Transverse colon (tissue), 4 donors: ENCODE data around the gene SLBP.

Experiments
- EP300 ChIP-seq: sonication (generic); formaldehyde crosslinking; IDR thresholded peaks from one replicate; pipeline ENCODE4 v1.6.1; 2017; ENCODE audit warnings: antibody characterized with exemption, low read depth
- POLR2A ChIP-seq: fragments of 450-650 bp; IDR thresholded peaks from one replicate; pipeline ENCODE4 v1.6.1; 2016; ENCODE audit warnings: antibody characterized with exemption, mild to moderate bottlenecking, moderate library complexity
- POLR2AphosphoS5 ChIP-seq, 3 donors: sonication (generic); formaldehyde crosslinking; IDR thresholded peaks; one replicate each; pipeline ENCODE4 v1.6.1; 2016; ENCODE audit warnings: antibody characterized with exemption in 3 of 3
- TF ChIP-seq, protein P1 (sequence below), 5 experiments: fragments of 200-600 bp in 3 of 5; fragments of 450-650 bp in 2 of 5; sonication (generic) in 3 of 5; IDR thresholded peaks; 1 replicate in 2 of 5; 2 replicates in 3 of 5; pipeline ENCODE4 v1.5.1; 2016 to 2017; ENCODE audit warnings: antibody characterized with exemption in 5 of 5, inconsistent platforms in 3 of 5, mild to moderate bottlenecking in 2 of 5, moderate library complexity in 1 of 5

DNA sequence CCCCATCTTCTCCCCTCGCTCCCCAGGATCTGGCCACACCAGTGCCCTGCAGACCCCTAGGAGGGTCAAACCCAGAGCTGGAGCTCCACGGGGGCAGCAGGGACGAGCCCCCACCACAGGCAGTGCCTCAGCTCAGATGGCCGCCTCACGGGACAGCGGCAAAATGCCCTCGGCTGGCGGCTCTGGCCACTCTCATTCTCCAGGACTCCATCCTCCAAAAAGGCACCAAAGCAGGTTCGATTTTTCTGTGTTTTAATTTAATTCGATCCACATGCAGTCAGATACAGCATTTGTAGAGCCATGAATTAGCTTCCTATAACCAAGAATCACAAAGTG, 36.3 kb downstream of the SLBP start:
- TF ChIP-seq, protein P1, sequence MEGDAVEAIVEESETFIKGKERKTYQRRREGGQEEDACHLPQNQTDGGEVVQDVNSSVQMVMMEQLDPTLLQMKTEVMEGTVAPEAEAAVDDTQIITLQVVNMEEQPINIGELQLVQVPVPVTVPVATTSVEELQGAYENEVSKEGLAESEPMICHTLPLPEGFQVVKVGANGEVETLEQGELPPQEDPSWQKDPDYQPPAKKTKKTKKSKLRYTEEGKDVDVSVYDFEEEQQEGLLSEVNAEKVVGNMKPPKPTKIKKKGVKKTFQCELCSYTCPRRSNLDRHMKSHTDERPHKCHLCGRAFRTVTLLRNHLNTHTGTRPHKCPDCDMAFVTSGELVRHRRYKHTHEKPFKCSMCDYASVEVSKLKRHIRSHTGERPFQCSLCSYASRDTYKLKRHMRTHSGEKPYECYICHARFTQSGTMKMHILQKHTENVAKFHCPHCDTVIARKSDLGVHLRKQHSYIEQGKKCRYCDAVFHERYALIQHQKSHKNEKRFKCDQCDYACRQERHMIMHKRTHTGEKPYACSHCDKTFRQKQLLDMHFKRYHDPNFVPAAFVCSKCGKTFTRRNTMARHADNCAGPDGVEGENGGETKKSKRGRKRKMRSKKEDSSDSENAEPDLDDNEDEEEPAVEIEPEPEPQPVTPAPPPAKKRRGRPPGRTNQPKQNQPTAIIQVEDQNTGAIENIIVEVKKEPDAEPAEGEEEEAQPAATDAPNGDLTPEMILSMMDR (IDR thresholded peaks at IDR 0.05): no peak
- TF ChIP-seq POLR2AphosphoS5 (IDR thresholded peaks at IDR 0.05) (no peak), POLR2A (no peak), EP300 (no peak)
